ENCODE results near the gene CHST11.

- TF ChIP-seq CTCF (IDR thresholded peaks at IDR 0.05; ENCODE audit: insufficient read depth, low read length, poor library complexity, severe bottlenecking) = no peak
- TF ChIP-seq EZH2phosphoT487 (conservative IDR thresholded peaks at IDR 0.05; ENCODE audit: low read length) = no peak
Measured at GRCh38 chr12:104604070-104604994, 147.6 kb downstream of the CHST11 start.
